Measurements from ENCODE around the gene PCSK7.

GRCh38 chr11:117201658-117202305 is 30.1 kb downstream of the PCSK7 start:
- TF ChIP-seq CTBP1 (IDR thresholded peaks at IDR 0.05; ENCODE audit: borderline replicate concordance): no peak
- TF ChIP-seq ZNF384 (IDR thresholded peaks at IDR 0.05): no peak
- TF ChIP-seq SUZ12 (IDR thresholded peaks at IDR 0.05): no peak
